Right cardiac atrium (tissue), 5 donors: Measurements from ENCODE around the gene EXOC6. TPM values are rescaled to one million over a fixed set of nuclear protein-coding genes. Genes with fewer than 3 reads are reported as not detected.
A peak's percentile ranks its signal among the peaks of the same experiment; 100 is the strongest.

Experiments
- ATAC-seq, 2 donors: fragments of 200-7000 bp; cut with Tn5 transposase; one replicate each; pipeline versions ENCODE4 v1.8.0 to v1.9.1; 2020; ENCODE audit warnings: moderate library complexity in 2 of 2, mild to moderate bottlenecking in 1 of 2
- DNase-seq, 3 donors: peaks; one replicate each; pipeline ENCODE4 v3.0.0-alpha.2; 2020
- H3K27ac ChIP-seq: one replicate; pipeline ENCODE4 v1.5.1; 2013; ENCODE audit warnings: mild to moderate bottlenecking, low read length, control low read depth, moderate library complexity
- H3K27me3 ChIP-seq: one replicate; pipeline ENCODE4 v1.6.1; 2013; ENCODE audit not compliant: control insufficient read depth, insufficient read depth
- H3K4me1 ChIP-seq: one replicate; pipeline ENCODE4 v1.6.1; 2013; ENCODE audit warnings: low read length; ENCODE audit not compliant: control insufficient read depth, insufficient read depth
- H3K4me3 ChIP-seq: one replicate; pipeline ENCODE4 v1.5.1; 2013; ENCODE audit warnings: low read length, control low read depth
- H3K9me3 ChIP-seq: one replicate; pipeline ENCODE4 v1.6.1; 2013; ENCODE audit warnings: low read length; ENCODE audit not compliant: control insufficient read depth
- WGBS: extraction: QIAGEN DNeasy Blood & Tissue Kit; methylation state at CpG from one replicate; pipeline ENCODE4 v1.1.7; 2013; 5-methylcytosine and 5-hydroxymethylcytosine counted together
- intact Hi-C, 4 donors: fragments of 100-400 bp; cut with DNase I; formaldehyde crosslinking; loops; one replicate each; pipeline versions ENCODE4 v1.11.0 to v1.14.0; 2022 to 2023
- polyA plus RNA-seq: library from polyadenylated mRNA; stranded (reverse); fragments of 200-250 nt; gene quantifications from one replicate; pipeline ENCODE4 v1.2.3, GENCODE V29; 2013
- total RNA-seq, 4 donors: library from RNA; stranded (reverse); fragmentation: NEBNext Ultra II Directional; extraction: Animal tissue kit (Norgen Biotek cat#: 25700); gene quantifications; one replicate each; pipeline ENCODE4 v1.2.1, GENCODE V29; 2021
- donor health status: healthy with polysubstance abuse.
- donor health status: DM: no; HTN: yes; CAD: no.
- donor health status: DM: no; HTN: no; CAD: no.
- donor health status: DM: no; HTN: yes; CAD: no; lungs with severe emphysema.
- donor health status: DM: yes; HTN: yes; CAD: no.

EXOC6 gene
- total and polyA plus RNA-seq, 5 donors, result 5.7 to 9.5 (median 8.8) TPM

GRCh38 chr10:92849576-92850090 is 1.3 kb downstream of the EXOC6 start:
- H3K4me3 ChIP-seq, result peak overlapping the region; percentile 96
- DNase-seq (no peak), ATAC-seq (no peak)
- intact Hi-C loops, result loop anchor here in 2 of 4 donors (5.0 kb wide), 1 partner anchor 33 kb away; no protein-coding TSS in a partner anchor
- WGBS, result 71% methylated on average over 2 of the region's 2 CpGs
- no peak overlapping the region for H3K27ac ChIP-seq
- H3K27me3 ChIP-seq, result no peaks in the 10 kb centered on the region
- no peaks in the 10 kb centered on the region for H3K4me1 ChIP-seq
- H3K9me3 ChIP-seq, result no peaks in the 10 kb centered on the region

- intact Hi-C loops, result no loop called here
- no peaks in the 10 kb centered on the region for H3K4me1 ChIP-seq
- no peaks in the 10 kb centered on the region for H3K9me3 ChIP-seq
- 87% methylated on average over 2 of the region's 2 CpGs for WGBS
- ATAC-seq, result no peak
- DNase-seq, result no peak
- H3K4me3 ChIP-seq, result no peak overlapping the region
- no peak overlapping the region for H3K27ac ChIP-seq
- no peaks in the 10 kb centered on the region for H3K27me3 ChIP-seq
These were observed 1.9 kb downstream of the EXOC6 start for GRCh38 chr10:92850185-92850584.

- no peak for DNase-seq
- ATAC-seq, result no peak
- Histone ChIP-seq H3K4me3 (no peak overlapping the region), H3K27ac (no peak overlapping the region), H3K27me3 (no peaks in the 10 kb centered on the region), H3K4me1 (no peaks in the 10 kb centered on the region), H3K9me3 (no peaks in the 10 kb centered on the region)
- over 99% methylated on average over 4 of the region's 4 CpGs for WGBS
- intact Hi-C loops, result no loop called here
These were observed 2.7 kb downstream of the EXOC6 start for GRCh38 chr10:92851003-92851402.

GRCh38 chr10:92855560-92855959 is 7.2 kb downstream of the EXOC6 start:
- no peak for DNase-seq
- no peak overlapping the region for H3K4me3 ChIP-seq
- over 99% methylated on average over 3 of the region's 3 CpGs for WGBS
- ATAC-seq, result no peak
- no peak overlapping the region for H3K27ac ChIP-seq
- no peaks in the 10 kb centered on the region for H3K27me3 ChIP-seq
- no peaks in the 10 kb centered on the region for H3K4me1 ChIP-seq
- no peaks in the 10 kb centered on the region for H3K9me3 ChIP-seq
- intact Hi-C loops, result no loop called here

- no peaks in the 10 kb centered on the region for H3K27me3 ChIP-seq
- H3K4me3 ChIP-seq, result no peak overlapping the region
- H3K4me1 ChIP-seq, result no peaks in the 10 kb centered on the region
- WGBS, result 94% methylated on average over 4 of the region's 4 CpGs
- H3K9me3 ChIP-seq, result no peaks in the 10 kb centered on the region
- intact Hi-C loops, result no loop called here
- H3K27ac ChIP-seq, result no peak overlapping the region
- DNase-seq (no peak), ATAC-seq (no peak)
These were observed 9.7 kb downstream of the EXOC6 start for GRCh38 chr10:92857904-92858514.

GRCh38 chr10:92867235-92867634 is 18.9 kb downstream of the EXOC6 start:
- H3K9me3 ChIP-seq, result no peaks in the 10 kb centered on the region
- no peaks in the 10 kb centered on the region for H3K27me3 ChIP-seq
- H3K4me3 ChIP-seq, result no peak overlapping the region
- no peak overlapping the region for H3K27ac ChIP-seq
- intact Hi-C loops, result no loop called here
- DNase-seq (no peak), ATAC-seq (no peak)
- WGBS, result 90% methylated on average over 3 of the region's 3 CpGs
- H3K4me1 ChIP-seq, result peaks cover 1% of the 10 kb centered on the region

DNA sequence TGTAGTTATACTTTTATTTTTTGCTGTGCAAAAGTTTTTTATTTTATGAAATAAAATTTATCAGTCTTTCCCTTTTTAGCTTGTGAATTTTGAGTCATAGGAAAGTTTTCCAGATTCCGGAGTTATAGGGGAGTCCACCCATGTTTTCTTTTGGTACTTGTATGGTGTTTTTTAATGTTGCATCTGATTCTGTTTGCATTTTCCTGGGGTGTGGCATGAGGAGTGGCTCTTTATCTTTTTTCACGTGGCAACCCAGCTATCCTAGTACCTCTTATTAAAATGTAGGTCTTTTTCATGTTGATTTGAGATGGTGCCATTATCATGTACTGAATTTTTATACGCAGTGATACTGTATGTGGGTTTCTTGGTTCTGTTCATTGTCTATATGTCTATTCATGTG is 19.7 kb downstream of the EXOC6 start:
- H3K27me3 ChIP-seq, result no peaks in the 10 kb centered on the region
- intact Hi-C loops, result no loop called here
- peaks cover 1% of the 10 kb centered on the region for H3K4me1 ChIP-seq
- DNase-seq (no peak), ATAC-seq (no peak)
- no peaks in the 10 kb centered on the region for H3K9me3 ChIP-seq
- no peak overlapping the region for H3K4me3 ChIP-seq
- no peak overlapping the region for H3K27ac ChIP-seq
- 48% methylated on average over 3 of the region's 3 CpGs for WGBS

GRCh38 chr10:92868557-92868956 is 20.2 kb downstream of the EXOC6 start:
- H3K4me3 ChIP-seq, result no peak overlapping the region
- H3K9me3 ChIP-seq, result no peaks in the 10 kb centered on the region
- H3K27me3 ChIP-seq, result no peaks in the 10 kb centered on the region
- intact Hi-C loops, result no loop called here
- WGBS, result 95% methylated on average over 1 of the region's 1 CpG
- H3K27ac ChIP-seq, result no peak overlapping the region
- peaks cover 1% of the 10 kb centered on the region for H3K4me1 ChIP-seq
- no peak for DNase-seq
- ATAC-seq, result no peak

DNA sequence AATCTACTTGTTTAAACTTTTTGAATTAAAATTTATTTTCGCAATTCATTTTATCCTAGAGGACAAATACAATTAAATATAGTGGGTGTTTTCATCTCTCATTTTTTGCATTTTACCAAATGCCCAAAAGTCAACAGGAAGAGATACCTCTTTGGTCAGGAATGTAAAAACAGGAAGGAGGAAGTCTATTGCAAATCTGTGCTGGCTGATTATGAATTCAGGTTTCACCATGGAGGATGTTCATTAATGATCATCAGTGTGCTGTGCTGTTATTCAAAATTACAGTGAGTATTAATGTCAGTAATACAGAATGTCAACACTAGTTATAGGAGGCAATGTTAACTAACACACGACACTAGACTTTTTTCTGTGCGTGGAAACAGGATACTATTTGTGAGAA is 24.7 kb downstream of the EXOC6 start:
- intact Hi-C loops, result loop anchor here in 1 of 4 donors (10.0 kb wide), 1 partner anchor 358 kb away; no protein-coding TSS in a partner anchor
- H3K27me3 ChIP-seq, result no peaks in the 10 kb centered on the region
- whole genome bisulfite sequencing, result 78% methylated on average over 3 of the region's 3 CpGs
- no peak overlapping the region for H3K4me3 ChIP-seq
- H3K9me3 ChIP-seq, result no peaks in the 10 kb centered on the region
- H3K27ac ChIP-seq, result no peak overlapping the region
- ATAC-seq (no peak), DNase-seq (no peak)
- H3K4me1 ChIP-seq, result peaks cover under 1% of the 10 kb centered on the region

DNA sequence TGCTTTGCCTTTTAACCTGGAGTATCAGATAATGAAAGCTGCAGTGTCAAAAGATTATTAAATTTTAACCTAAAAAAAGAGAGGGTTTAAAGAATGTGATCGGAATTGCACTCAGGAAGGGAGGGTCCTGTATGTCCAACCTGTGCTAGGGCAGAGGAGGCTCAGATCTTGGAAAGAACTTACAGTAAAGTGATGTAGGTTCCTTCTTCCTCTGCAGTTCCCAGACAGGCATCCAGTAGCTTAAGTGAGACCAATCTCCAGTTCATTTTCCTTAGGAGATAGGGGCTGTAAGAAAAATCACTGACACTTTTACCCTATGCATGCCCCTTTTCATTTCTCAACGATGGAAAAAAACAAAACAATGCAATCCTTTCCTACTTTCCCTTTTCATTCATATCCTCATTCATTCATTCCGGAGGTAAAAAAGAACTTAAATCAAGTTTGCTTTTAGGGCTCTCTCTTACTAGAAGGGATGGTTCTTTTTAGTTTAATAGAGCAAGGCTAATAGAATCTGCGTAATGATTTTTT is 28.3 kb downstream of the EXOC6 start:
- no peaks in the 10 kb centered on the region for H3K9me3 ChIP-seq
- no peaks in the 10 kb centered on the region for H3K4me1 ChIP-seq
- no peak overlapping the region for H3K4me3 ChIP-seq
- intact Hi-C loops, result loop anchor here in 1 of 4 donors (10.0 kb wide), 1 partner anchor 362 kb away; no protein-coding TSS in a partner anchor
- H3K27ac ChIP-seq, result no peak overlapping the region
- H3K27me3 ChIP-seq, result no peaks in the 10 kb centered on the region
- WGBS, result 50% methylated on average over 4 of the region's 4 CpGs
- DNase-seq (no peak), ATAC-seq (no peak)

DNA sequence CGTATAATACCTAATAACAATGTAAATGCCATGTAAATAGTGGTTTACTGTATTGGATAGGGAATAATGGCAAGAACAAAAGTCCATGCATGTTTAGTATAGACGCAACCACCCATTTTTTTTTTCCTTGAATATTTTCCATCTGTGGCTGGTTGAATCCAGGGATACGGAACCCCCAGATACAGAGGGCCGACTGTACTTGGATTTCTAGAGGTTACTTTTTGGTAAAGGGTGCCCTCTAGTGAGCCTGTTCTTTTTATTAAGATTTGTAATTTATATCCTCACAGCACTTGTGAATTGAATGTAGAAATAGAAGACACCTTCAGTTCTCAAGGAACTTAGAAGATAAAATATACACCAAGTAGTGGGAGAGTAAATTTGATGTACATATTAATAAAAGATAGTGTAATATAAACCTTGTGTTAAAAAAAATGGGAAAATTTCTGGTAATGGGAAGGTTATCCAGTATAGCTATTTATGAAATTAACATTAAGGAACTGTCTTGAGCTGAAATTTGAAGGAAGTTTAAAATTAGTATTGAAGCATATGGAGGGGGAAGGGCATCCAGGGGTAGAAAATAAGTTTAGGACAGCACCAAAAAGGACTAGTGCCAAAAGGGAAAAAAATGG is 32.0 kb downstream of the EXOC6 start:
- ATAC-seq (peak; percentile 56 to 64), DNase-seq (no peak)
- Histone ChIP-seq H3K4me3 (no peak overlapping the region), H3K27me3 (no peaks in the 10 kb centered on the region), H3K4me1 (no peaks in the 10 kb centered on the region), H3K9me3 (no peaks in the 10 kb centered on the region), H3K27ac (no peak overlapping the region)
- intact Hi-C loops, result loop anchor here in 3 of 4 donors (5.0 to 10.0 kb wide), 2 partner anchors 33 to 474 kb away; partner anchors contain the start of gene EXOC6 (in 2 of the 3)
- 28% methylated on average over 4 of the region's 4 CpGs for WGBS
